ENCODE measurements around the gene NOTCH2. TPM values are rescaled to one million over a fixed set of nuclear protein-coding genes. Genes with fewer than 3 reads are reported as not detected.
"Not testable (repeated sequence)": the region's sequence is repeated elsewhere in the genome, so short reads cannot be mapped to it uniquely, and the experiment has no call there.

Gene NOTCH2
- total RNA-seq, 1 experiment from 2014 or later: 79.6 TPM

- H3K4me1 Mint-ChIP-seq (ENCODE audit: low read depth, unreplicated experiment); BruUV-seq (replicated peaks); H3K36me3 Mint-ChIP-seq (ENCODE audit: insufficient read depth, unreplicated experiment); H3K4me3 Mint-ChIP-seq (ENCODE audit: low read depth, unreplicated experiment); H3K27ac Mint-ChIP-seq (ENCODE audit: unreplicated experiment); H3K27me3 Mint-ChIP-seq (ENCODE audit: unreplicated experiment); CTCF ChIA-PET; intact Hi-C loops (cut with micrococcal nuclease; ENCODE audit: unreplicated experiment); H3K9me3 Mint-ChIP-seq (ENCODE audit: low read depth, unreplicated experiment): not testable (repeated sequence)
- peak; percentile 14 for DNase-seq
Measured at GRCh38 chr1:120087959-120088358, 18.5 kb upstream of the NOTCH2 start.

DNA sequence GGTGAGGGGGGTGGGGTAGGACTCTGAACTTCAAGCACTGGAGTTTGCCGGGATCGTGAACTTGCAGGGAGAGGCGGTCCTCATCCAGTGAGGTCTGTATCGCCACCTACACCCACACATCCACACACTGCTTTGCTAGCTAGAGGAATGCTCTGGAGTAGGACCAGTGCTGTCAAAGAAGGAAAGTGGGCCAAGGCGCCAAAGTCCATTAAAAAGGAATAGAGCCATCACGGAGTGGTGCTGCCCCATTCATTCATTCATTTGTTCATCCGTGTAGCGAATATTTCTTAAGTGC, 405 bp upstream of the NOTCH2 start:
- BruUV-seq (replicated peaks); H3K27me3 Mint-ChIP-seq (ENCODE audit: unreplicated experiment); H3K27ac Mint-ChIP-seq (ENCODE audit: unreplicated experiment); CTCF ChIA-PET; DNase-seq; H3K4me1 Mint-ChIP-seq (ENCODE audit: low read depth, unreplicated experiment); H3K36me3 Mint-ChIP-seq (ENCODE audit: insufficient read depth, unreplicated experiment); H3K9me3 Mint-ChIP-seq (ENCODE audit: low read depth, unreplicated experiment); intact Hi-C loops (cut with micrococcal nuclease; ENCODE audit: unreplicated experiment); H3K4me3 Mint-ChIP-seq (ENCODE audit: low read depth, unreplicated experiment): not testable (repeated sequence)

GRCh38 chr1:120068683-120069066, 787 bp downstream of the NOTCH2 start:
- H3K36me3 Mint-ChIP-seq (ENCODE audit: insufficient read depth, unreplicated experiment); H3K27me3 Mint-ChIP-seq (ENCODE audit: unreplicated experiment); H3K9me3 Mint-ChIP-seq (ENCODE audit: low read depth, unreplicated experiment); BruUV-seq (replicated peaks); CTCF ChIA-PET; H3K27ac Mint-ChIP-seq (ENCODE audit: unreplicated experiment); intact Hi-C loops (cut with micrococcal nuclease; ENCODE audit: unreplicated experiment); H3K4me1 Mint-ChIP-seq (ENCODE audit: low read depth, unreplicated experiment): not testable (repeated sequence)
- H3K4me3 Mint-ChIP-seq (ENCODE audit: low read depth, unreplicated experiment): peak overlapping the region; percentile 57
- DNase-seq: peak; percentile 8

GRCh38 chr1:120048208-120048607, 21.3 kb downstream of the NOTCH2 start:
- H3K27me3 Mint-ChIP-seq (ENCODE audit: unreplicated experiment); H3K27ac Mint-ChIP-seq (ENCODE audit: unreplicated experiment); BruUV-seq (replicated peaks); CTCF ChIA-PET; H3K4me1 Mint-ChIP-seq (ENCODE audit: low read depth, unreplicated experiment); H3K36me3 Mint-ChIP-seq (ENCODE audit: insufficient read depth, unreplicated experiment); H3K4me3 Mint-ChIP-seq (ENCODE audit: low read depth, unreplicated experiment); DNase-seq; intact Hi-C loops (cut with micrococcal nuclease; ENCODE audit: unreplicated experiment); H3K9me3 Mint-ChIP-seq (ENCODE audit: low read depth, unreplicated experiment): not testable (repeated sequence)

- H3K36me3 Mint-ChIP-seq (ENCODE audit: insufficient read depth, unreplicated experiment); BruUV-seq (replicated peaks); CTCF ChIA-PET; H3K27ac Mint-ChIP-seq (ENCODE audit: unreplicated experiment); DNase-seq; H3K4me3 Mint-ChIP-seq (ENCODE audit: low read depth, unreplicated experiment); H3K4me1 Mint-ChIP-seq (ENCODE audit: low read depth, unreplicated experiment); H3K9me3 Mint-ChIP-seq (ENCODE audit: low read depth, unreplicated experiment); H3K27me3 Mint-ChIP-seq (ENCODE audit: unreplicated experiment); intact Hi-C loops (cut with micrococcal nuclease; ENCODE audit: unreplicated experiment): not testable (repeated sequence)
Measured at GRCh38 chr1:120041771-120042170, 27.7 kb downstream of the NOTCH2 start.

GRCh38 chr1:120032253-120032652, 37.2 kb downstream of the NOTCH2 start:
- H3K27ac Mint-ChIP-seq (ENCODE audit: unreplicated experiment); CTCF ChIA-PET; H3K4me1 Mint-ChIP-seq (ENCODE audit: low read depth, unreplicated experiment); BruUV-seq (replicated peaks); H3K27me3 Mint-ChIP-seq (ENCODE audit: unreplicated experiment); H3K36me3 Mint-ChIP-seq (ENCODE audit: insufficient read depth, unreplicated experiment); H3K9me3 Mint-ChIP-seq (ENCODE audit: low read depth, unreplicated experiment); intact Hi-C loops (cut with micrococcal nuclease; ENCODE audit: unreplicated experiment); H3K4me3 Mint-ChIP-seq (ENCODE audit: low read depth, unreplicated experiment): not testable (repeated sequence)
- peak; percentile 0 for DNase-seq

DNA sequence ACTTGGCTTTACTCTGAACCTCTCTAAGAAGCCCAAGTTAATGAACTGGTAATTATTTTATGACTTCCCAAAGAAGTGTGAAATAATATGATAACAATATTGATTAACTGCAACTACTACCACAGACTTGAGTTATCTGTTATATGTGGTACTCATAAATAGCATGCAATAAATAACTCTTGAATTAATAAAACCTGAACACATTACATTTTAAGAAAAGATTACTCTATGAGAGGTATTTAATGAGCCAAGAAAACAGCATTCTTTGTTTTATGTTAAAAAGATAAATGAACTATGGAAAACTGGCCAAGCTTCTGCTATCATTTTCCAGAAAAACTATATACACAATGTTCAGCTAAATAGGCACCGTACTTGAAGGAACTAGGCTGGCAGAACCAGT, 45.7 kb downstream of the NOTCH2 start:
- CTCF ChIA-PET; DNase-seq; H3K4me3 Mint-ChIP-seq (ENCODE audit: low read depth, unreplicated experiment); H3K27ac Mint-ChIP-seq (ENCODE audit: unreplicated experiment); intact Hi-C loops (cut with micrococcal nuclease; ENCODE audit: unreplicated experiment); H3K9me3 Mint-ChIP-seq (ENCODE audit: low read depth, unreplicated experiment); H3K4me1 Mint-ChIP-seq (ENCODE audit: low read depth, unreplicated experiment); H3K27me3 Mint-ChIP-seq (ENCODE audit: unreplicated experiment); BruUV-seq (replicated peaks); H3K36me3 Mint-ChIP-seq (ENCODE audit: insufficient read depth, unreplicated experiment): not testable (repeated sequence)

GRCh38 chr1:120014978-120015377, 54.5 kb downstream of the NOTCH2 start:
- CTCF ChIA-PET; DNase-seq; H3K27ac Mint-ChIP-seq (ENCODE audit: unreplicated experiment); H3K4me1 Mint-ChIP-seq (ENCODE audit: low read depth, unreplicated experiment); H3K4me3 Mint-ChIP-seq (ENCODE audit: low read depth, unreplicated experiment); intact Hi-C loops (cut with micrococcal nuclease; ENCODE audit: unreplicated experiment); BruUV-seq (replicated peaks); H3K27me3 Mint-ChIP-seq (ENCODE audit: unreplicated experiment); H3K36me3 Mint-ChIP-seq (ENCODE audit: insufficient read depth, unreplicated experiment); H3K9me3 Mint-ChIP-seq (ENCODE audit: low read depth, unreplicated experiment): not testable (repeated sequence)

- CTCF ChIA-PET; H3K36me3 Mint-ChIP-seq (ENCODE audit: insufficient read depth, unreplicated experiment); BruUV-seq (replicated peaks); H3K4me3 Mint-ChIP-seq (ENCODE audit: low read depth, unreplicated experiment); H3K27ac Mint-ChIP-seq (ENCODE audit: unreplicated experiment); H3K4me1 Mint-ChIP-seq (ENCODE audit: low read depth, unreplicated experiment); intact Hi-C loops (cut with micrococcal nuclease; ENCODE audit: unreplicated experiment); H3K9me3 Mint-ChIP-seq (ENCODE audit: low read depth, unreplicated experiment); H3K27me3 Mint-ChIP-seq (ENCODE audit: unreplicated experiment); DNase-seq: not testable (repeated sequence)
Measured at GRCh38 chr1:120008320-120008719, 61.1 kb downstream of the NOTCH2 start.

GRCh38 chr1:120007850-120008249, 61.6 kb downstream of the NOTCH2 start:
- H3K27ac Mint-ChIP-seq (ENCODE audit: unreplicated experiment); H3K4me1 Mint-ChIP-seq (ENCODE audit: low read depth, unreplicated experiment); intact Hi-C loops (cut with micrococcal nuclease; ENCODE audit: unreplicated experiment); H3K4me3 Mint-ChIP-seq (ENCODE audit: low read depth, unreplicated experiment); BruUV-seq (replicated peaks); DNase-seq; H3K9me3 Mint-ChIP-seq (ENCODE audit: low read depth, unreplicated experiment); CTCF ChIA-PET; H3K27me3 Mint-ChIP-seq (ENCODE audit: unreplicated experiment); H3K36me3 Mint-ChIP-seq (ENCODE audit: insufficient read depth, unreplicated experiment): not testable (repeated sequence)

DNA sequence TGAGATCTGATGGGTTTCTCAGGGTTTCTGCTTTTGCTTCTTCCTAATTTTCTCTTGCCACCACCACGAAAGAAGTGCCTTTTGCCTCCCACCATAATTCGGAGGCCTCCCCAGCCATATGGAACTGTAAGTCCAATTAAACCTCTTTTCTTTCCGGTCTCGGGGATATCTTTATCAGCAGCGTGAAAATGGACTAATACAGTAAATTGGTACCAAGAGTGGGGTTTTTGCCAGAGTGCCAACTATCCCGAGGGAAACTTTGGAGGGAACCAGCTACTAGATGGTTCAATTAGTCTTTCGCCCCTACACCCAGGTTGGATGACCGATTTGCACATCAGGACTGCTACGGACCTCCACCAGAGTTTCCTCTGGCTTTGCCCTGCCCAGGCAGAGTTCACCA, 68.4 kb downstream of the NOTCH2 start:
- intact Hi-C loops (cut with micrococcal nuclease; ENCODE audit: unreplicated experiment); H3K36me3 Mint-ChIP-seq (ENCODE audit: insufficient read depth, unreplicated experiment); CTCF ChIA-PET; H3K4me3 Mint-ChIP-seq (ENCODE audit: low read depth, unreplicated experiment); H3K27ac Mint-ChIP-seq (ENCODE audit: unreplicated experiment); DNase-seq; H3K9me3 Mint-ChIP-seq (ENCODE audit: low read depth, unreplicated experiment); H3K27me3 Mint-ChIP-seq (ENCODE audit: unreplicated experiment); BruUV-seq (replicated peaks); H3K4me1 Mint-ChIP-seq (ENCODE audit: low read depth, unreplicated experiment): not testable (repeated sequence)
